HG03025 (cell line): ENCODE measurements around the gene PLAC1.

Experiments
- ATAC-seq: cut with Tn5 transposase; IDR thresholded peaks from one replicate; pipeline ENCODE4 v1.9.1; 2021; ENCODE audit warnings: mild to moderate bottlenecking, moderate library complexity; ENCODE audit not compliant: unreplicated experiment, low FRiP score

The PLAC1 gene

GRCh38 chrX:134592303-134592702 is 66.0 kb downstream of the PLAC1 start:
- no peak for ATAC-seq

DNA sequence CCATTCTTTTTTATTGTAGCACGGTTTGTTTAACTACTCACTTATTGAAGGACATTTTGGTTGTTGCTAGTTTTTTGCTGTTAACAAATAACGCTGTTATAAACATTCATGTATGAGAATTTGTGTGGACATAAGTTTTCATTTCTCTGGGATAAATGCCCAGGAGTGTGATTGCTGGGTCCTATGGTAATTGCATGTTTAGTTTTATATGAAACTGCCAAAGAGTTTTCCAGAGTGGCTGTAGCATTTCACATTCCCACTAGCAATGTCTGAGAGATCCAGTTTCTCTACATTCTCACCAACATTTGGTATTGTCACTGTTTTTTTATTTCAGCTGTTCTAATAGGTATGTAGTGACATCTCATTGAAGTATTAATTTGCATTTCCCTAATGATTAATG is 66.8 kb downstream of the PLAC1 start:
- no peak for ATAC-seq

DNA sequence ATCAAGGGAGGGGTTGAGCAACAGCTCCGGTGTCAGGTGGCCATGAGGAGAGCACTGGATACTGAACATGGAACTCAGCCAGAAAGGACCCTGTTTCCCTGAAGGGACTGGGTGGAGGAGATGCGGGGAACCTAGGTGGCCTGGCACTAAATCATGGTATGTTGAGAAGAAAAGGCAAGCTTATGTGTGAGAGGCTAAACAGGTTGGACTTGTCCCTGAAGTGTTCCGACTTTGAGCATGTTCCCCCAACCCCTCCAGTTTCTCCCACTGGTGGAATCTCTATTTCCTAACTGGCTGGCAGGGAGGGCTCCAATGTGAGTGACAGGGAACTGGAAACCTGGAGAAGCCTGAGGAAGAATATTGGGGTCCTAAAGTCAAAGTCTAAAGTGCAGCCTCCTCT is 69.5 kb downstream of the PLAC1 start:
- ATAC-seq = no peak

GRCh38 chrX:134580907-134581306 is 77.4 kb downstream of the PLAC1 start:
- ATAC-seq = no peak

DNA sequence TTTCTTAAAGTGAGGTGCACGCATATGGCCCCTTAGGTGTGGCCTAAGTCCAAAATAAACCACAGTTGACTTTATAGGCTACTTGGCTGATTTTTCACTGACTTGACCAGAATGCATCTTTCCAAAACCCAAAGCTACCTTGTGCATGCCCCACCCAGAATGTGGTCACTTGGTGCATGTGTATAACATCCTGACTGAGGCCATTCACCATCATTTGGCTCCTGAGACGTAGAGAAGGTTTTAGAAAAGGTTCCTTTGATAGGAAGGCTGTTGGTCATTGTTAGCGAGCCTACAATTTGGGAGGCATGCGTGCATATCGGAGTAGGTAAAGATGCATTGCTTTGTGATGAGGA is 84.6 kb downstream of the PLAC1 start:
- no peak for ATAC-seq

DNA sequence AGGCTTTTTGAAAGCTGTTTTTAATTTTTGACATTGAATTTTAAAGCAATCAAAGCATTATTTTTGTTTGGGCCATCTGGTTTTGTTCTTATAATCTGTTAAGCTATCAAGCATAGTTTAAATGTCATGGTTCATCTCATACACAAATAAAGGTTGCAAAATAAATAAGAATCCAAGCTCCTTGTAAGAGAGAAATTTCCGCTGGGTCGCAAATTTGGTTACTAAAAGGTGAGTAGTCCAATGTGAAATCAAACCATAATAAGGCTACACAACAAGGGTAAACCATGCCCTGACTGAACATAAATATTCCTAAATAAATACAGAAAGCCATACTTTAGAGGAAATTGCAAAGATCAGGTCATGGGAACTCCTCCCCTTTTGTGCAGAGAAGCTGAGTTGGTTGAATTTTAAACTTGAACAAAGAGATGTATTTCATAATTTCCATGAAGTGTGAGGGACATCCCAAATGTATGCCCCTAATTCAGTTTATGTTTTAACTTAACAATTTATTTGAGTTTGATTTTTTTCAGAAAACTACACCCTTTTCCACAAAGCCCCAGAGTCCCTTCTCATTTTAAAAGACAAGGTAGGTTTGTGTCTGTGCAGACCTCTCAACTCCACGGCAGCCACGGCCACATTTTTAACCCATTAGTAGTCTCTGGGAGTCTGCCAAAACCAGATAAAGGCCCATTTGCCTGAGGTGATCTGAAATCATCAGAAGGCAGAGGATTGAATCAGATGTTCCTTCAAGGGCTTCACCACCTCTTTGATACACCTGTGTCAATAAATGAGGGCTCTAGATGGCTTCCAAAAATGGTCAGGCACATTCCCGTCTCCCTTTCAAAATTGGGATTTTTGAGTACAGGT is 85.2 kb downstream of the PLAC1 start:
- ATAC-seq = no peak

DNA sequence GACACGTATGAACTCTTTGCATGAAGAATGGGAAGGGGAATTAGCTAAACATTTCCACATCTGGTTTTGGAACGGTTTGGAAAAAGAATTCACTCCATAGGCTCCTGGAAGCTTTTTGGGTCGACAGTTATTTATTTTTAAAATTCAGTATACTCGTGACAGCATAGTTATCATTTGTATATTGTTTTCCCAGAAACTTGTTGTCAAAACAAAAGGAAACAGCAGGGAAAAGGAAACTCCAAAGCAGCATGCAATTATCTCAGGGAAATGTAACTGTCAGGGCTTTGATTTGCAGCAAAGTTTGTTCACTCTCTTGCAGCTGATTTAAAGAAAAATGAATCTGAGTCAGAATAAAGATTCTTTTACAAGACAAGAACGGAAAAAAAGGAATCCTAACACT is 86.5 kb downstream of the PLAC1 start:
- ATAC-seq = no peak

DNA sequence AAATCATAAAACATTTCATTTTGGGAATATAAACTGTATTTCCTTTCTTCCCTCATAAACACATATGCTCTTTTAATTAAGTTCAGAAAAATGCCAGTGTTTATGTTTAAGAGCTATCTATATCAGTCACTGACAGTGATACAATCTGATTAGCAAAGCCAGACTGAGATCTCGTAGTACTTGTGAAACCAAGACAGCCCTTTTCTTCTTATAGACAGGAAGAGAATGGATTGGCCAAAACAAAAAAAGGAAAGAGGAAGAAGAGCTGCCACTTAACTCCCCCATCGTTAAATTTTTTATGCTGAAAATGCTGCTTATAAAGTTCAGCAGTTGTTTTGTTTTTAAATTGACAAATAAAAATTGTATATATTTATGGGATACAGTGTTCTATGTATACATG is 87.4 kb downstream of the PLAC1 start:
- ATAC-seq = peak; percentile 51

DNA sequence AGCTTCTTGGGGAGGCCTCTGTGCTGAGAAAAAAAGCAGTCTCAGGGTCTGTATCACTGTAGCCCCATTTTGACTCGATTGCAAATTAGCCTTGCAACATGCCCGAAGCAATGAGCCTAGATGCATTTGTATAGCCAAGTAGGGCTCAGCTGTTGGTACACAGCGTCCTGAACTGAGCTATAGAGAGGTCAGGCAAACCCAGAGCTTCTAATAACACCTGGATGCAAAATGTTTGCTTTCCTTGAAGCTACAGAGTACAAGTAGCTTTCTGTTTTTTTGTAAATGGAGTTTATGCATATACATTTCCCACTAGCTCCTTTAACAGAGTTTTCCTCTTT is 87.8 kb downstream of the PLAC1 start:
- no peak for ATAC-seq

DNA sequence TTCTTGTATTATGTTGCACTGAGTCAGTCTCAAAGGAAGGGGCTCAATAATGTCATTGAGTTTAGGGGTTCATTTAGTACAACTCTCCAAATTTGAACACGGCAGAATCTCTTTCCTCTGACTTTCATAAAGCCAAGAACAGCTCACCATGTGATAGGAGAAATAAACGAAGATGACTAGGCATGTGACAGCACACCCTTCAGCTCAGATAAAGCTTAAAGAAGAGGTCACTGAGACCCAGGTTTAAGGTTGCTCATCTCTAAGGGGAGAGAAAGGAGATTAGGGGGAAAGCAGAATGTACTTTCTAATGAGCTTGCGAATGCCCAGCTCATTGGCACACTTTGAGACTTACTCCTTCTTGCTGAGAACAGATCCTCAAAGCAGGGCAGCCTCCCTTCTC is 89.0 kb downstream of the PLAC1 start:
- no peak for ATAC-seq

DNA sequence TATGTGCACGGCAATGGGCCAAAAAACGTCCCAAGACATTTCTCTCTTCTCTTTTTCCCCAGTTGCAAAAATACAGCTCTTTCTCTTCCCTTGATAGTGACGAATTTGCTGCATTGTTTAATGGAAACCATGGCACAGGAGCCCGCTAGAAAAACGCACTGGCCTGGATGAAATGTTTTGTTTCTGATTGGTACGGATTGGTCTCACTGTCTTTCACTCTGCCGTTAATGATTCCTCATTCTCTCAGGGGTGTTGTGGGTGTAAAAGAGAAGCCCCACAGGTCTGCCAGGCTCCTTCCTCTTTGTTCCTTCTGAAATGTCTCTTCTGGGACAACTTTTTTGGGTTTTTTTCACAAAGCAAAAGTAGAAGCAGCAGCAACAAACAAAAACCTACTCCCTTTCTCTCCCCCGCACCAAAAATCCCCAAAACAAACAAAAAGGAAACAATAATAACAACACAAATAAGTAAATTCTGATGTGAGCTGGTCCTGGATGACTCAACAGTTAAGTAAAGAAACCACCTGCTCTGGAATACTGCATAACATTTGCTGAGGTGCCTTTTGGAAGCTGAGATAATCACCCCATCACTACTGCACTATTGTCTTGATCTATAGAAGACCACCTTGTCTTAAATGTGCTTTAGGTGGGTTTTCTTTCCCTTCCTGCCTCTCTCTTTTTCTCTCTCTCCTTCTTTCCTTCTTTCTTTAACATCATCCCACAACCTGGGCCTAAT is 89.8 kb downstream of the PLAC1 start:
- ATAC-seq = no peak

GRCh38 chrX:134566506-134566905 is 91.8 kb downstream of the PLAC1 start:
- ATAC-seq = no peak

DNA sequence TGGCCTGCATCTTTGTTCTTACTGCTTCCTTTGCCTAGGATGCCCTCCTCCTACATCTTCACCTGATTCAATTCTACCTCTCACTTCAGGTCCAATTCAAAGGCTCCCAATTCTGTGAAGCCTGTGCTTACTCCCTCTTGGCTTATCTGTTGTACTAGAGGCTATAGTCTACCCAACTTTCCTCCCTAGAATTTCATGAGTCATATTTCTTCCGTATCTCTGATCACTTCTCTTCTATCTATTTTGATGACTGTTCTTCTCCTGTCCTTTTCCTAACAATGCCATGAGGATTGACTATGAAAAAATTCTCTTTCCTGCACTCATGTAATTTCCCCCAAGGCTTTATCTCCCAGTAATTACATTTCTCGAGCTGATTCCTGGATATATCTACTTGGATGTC is 96.3 kb downstream of the PLAC1 start:
- no peak for ATAC-seq

DNA sequence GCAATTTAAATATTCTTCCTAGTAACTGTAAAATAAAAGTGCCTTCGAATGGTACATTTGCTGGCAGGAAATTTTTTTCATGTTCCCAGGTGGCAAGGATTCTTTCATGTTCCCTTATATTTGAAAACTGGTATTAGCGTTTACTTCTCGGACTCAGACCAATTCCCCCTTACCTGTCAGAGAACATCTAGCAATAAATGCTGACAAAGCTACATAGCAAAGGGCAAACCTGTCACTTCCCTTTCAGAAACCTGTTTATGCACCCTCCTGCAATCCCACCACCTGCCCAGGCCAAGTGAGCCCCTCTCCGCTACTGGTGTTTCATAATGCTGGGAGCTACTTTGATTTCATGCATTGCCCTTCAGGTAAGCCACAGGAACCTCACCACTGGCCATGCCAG is 100.1 kb downstream of the PLAC1 start:
- no peak for ATAC-seq

- no peak for ATAC-seq
Measured at GRCh38 chrX:134554291-134554690, 104.0 kb downstream of the PLAC1 start.

DNA sequence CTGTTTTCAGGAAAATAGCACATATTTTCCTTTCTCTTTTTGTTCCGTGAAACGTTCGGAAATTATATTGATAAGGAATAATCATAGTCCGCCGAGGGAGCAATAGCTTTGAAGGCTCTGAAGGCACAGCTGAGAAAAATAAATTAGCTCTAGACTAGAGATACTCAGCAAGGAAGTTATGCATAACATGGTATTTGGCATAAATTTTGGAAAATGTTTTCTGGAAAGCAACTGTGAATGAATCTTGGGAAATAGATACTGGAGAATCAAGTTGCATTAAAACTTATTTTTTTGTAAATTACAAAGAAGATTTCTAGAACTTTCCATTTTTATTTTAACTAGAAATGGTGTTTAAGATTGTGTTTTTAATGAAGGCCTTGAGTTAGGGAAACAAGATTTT is 105.9 kb downstream of the PLAC1 start:
- no peak for ATAC-seq

DNA sequence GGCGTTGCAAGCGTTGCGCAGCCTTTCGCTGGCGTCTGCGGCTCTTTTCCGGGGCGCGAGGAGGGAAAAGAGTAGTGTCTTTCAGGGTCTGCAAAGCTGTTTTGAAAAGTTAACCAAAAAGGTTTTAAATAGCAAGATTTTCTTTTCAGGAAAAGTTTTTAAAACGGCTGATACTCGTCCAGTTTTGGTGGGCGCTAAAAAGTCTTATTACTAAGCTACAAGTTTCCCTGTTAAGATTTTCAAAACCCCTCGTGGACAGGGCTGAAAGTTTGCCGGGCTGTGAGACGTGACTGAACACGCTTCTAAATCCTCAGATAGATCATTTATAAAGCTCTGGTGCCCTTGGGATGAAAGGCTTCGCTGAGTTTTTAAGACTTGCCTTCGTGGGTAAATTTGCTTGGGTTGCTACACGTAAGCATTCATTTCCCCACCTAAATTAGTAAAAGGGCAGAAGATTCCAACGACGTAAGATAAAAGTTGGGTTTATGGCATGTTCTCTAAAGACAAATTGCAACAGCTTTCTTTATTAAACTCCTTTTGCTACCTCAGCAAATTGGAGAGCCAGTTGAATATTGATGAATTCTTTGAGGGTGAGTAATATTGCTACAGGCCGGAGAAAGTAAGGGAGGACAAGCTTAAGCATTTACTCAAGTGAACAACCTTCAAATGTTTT is 106.8 kb downstream of the PLAC1 start:
- no peak for ATAC-seq

DNA sequence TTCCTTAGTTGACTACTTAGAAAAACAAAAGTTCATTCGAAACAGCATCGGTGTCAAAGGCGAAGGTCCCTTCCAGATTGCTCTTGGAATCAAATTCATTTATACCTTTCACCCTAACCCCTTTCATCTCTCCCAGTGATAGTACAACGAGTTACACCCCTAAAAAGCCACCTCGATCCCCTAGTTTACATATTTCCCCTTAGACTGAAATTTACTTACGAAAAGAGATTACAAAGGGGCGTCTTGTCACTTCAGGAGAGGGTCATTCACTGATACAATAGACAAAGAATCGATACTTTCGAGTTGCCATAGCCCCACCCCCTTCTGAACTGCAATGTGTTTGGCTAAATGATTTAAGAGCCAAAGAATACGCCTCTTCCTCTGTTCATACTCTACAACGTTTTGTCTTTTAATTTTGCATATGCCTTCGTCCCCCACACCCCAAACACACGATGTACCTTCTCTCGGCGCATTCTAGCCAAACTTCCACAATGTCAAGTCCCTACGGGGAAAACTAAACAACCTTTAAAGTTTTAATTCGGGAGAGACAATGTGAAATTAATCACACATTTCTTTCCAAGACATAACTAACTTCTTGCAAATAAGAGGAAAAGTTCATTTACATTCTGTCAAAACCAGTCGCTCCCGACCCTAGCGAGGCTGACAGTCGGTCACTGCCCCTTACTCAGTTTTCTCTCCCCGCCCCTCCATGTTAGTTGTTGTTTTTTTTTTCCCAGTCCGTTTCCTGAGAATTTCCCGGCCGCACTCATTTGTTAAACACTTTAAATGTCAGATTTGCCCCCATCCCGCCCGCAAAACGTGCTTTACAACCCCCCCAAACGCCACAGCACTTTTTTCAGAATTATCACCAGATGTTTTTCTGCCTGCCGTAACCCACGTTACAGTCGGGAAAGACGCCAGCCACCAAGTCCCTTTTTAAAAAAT is 109.7 kb downstream of the PLAC1 start:
- ATAC-seq = no peak

GRCh38 chrX:134547047-134547679 is 111.1 kb downstream of the PLAC1 start:
- ATAC-seq = no peak

GRCh38 chrX:134546187-134546586 is 112.1 kb downstream of the PLAC1 start:
- no peak for ATAC-seq
